SK-N-SH treated with all-trans-retinoic acid at 6 μM for 48 hours (cell line): ENCODE measurements around the gene C1orf105.

ENCODE experiments used
- ATAC-seq: fragments of 200-7000 bp; cut with Tn5 transposase; 3 replicates; pipeline ENCODE4 v1.9.1; 2020; ENCODE audit warnings: mild to moderate bottlenecking, moderate library complexity
- ARNTL ChIP-seq: fragments of 450-650 bp; formaldehyde crosslinking; IDR thresholded peaks from 2 replicates; pipeline ENCODE4 v1.5.0; 2020; ENCODE audit warnings: low read depth, mild to moderate bottlenecking, moderate library complexity, borderline replicate concordance
- BACH2 ChIP-seq: fragments of 250-450 bp; sonication (Bioruptor Pico); IDR thresholded peaks from 2 replicates; pipeline ENCODE4 v1.9.0; 2021; ENCODE audit warnings: mild to moderate bottlenecking, borderline replicate concordance
- CSDC2 ChIP-seq: fragments of 250-450 bp; sonication (Bioruptor Pico); IDR thresholded peaks from 2 replicates; pipeline ENCODE4 v1.5.0; 2020; ENCODE audit warnings: mild to moderate bottlenecking, moderate library complexity
- GLIS3 ChIP-seq: fragments of 250-450 bp; sonication (Bioruptor Pico); IDR thresholded peaks from 2 replicates; pipeline ENCODE4 v1.5.0; 2020; ENCODE audit warnings: mild to moderate bottlenecking, moderate library complexity
- ISL1 ChIP-seq: fragments of 250-450 bp; sonication (Bioruptor Pico); IDR thresholded peaks from 2 replicates; pipeline ENCODE4 v2.1.2; 2022; ENCODE audit warnings: mild to moderate bottlenecking, moderate library complexity
- OSR1 ChIP-seq: fragments of 250-450 bp; sonication (Bioruptor Pico); IDR thresholded peaks from 2 replicates; pipeline ENCODE4 v1.8.0; 2022; ENCODE audit warnings: moderate library complexity, mild to moderate bottlenecking, inconsistent platforms
- PPARA ChIP-seq: fragments of 250-450 bp; sonication (Bioruptor Pico); IDR thresholded peaks from 2 replicates; pipeline ENCODE4 v1.5.0; 2020; ENCODE audit warnings: mild to moderate bottlenecking, borderline replicate concordance
- RARB ChIP-seq: fragments of 250-450 bp; sonication (Bioruptor Pico); IDR thresholded peaks from 2 replicates; pipeline ENCODE4 v1.8.0; 2021; ENCODE audit warnings: mild to moderate bottlenecking, moderate library complexity
- SNAI2 ChIP-seq: fragments of 250-450 bp; sonication (Bioruptor Pico); IDR thresholded peaks from 2 replicates; pipeline ENCODE4 v1.5.0; 2020; ENCODE audit warnings: mild to moderate bottlenecking, moderate library complexity
- TOX ChIP-seq: fragments of 250-450 bp; sonication (Bioruptor Pico); IDR thresholded peaks from 2 replicates; pipeline ENCODE4 v1.8.0; 2021; ENCODE audit warnings: mild to moderate bottlenecking, moderate library complexity, borderline replicate concordance
- ZC3H10 ChIP-seq: fragments of 250-450 bp; sonication (Bioruptor Pico); IDR thresholded peaks from 2 replicates; pipeline ENCODE4 v1.5.1; 2021; ENCODE audit warnings: mild to moderate bottlenecking, moderate library complexity
- ZFP3 ChIP-seq: fragments of 250-450 bp; sonication (Bioruptor Pico); IDR thresholded peaks from 2 replicates; pipeline ENCODE4 v1.5.0; 2020; ENCODE audit warnings: mild to moderate bottlenecking, moderate library complexity
- ZFP30 ChIP-seq: fragments of 450-650 bp; formaldehyde crosslinking; IDR thresholded peaks from 2 replicates; pipeline ENCODE4 v1.5.0; 2022; ENCODE audit warnings: mild to moderate bottlenecking, moderate library complexity
- ZNF565 ChIP-seq: fragments of 450-650 bp; formaldehyde crosslinking; conservative IDR thresholded peaks from 2 replicates; pipeline ENCODE4 v1.5.0; 2020; ENCODE audit warnings: low read depth, mild to moderate bottlenecking, moderate library complexity
- ZNF70 ChIP-seq: fragments of 450-650 bp; formaldehyde crosslinking; IDR thresholded peaks from 2 replicates; pipeline ENCODE4 v1.5.0; 2020; ENCODE audit warnings: mild to moderate bottlenecking, moderate library complexity
- TF ChIP-seq, protein P1 (sequence below): fragments of 250-450 bp; sonication (Bioruptor Pico); IDR thresholded peaks from 2 replicates; pipeline ENCODE4 v1.5.1; 2021; ENCODE audit warnings: mild to moderate bottlenecking, moderate library complexity
- TF ChIP-seq, protein P2 (sequence below): fragments of 250-450 bp; sonication (Bioruptor Pico); IDR thresholded peaks from 2 replicates; pipeline ENCODE4 v1.5.1; 2020; ENCODE audit warnings: low read depth, mild to moderate bottlenecking, moderate library complexity
- TF ChIP-seq, protein P3 (sequence below): fragments of 250-450 bp; sonication (Bioruptor Pico); IDR thresholded peaks from 2 replicates; pipeline ENCODE4 v1.5.0; 2020; ENCODE audit warnings: mild to moderate bottlenecking, moderate library complexity
- TF ChIP-seq, protein P4 (sequence below): fragments of 250-450 bp; sonication (Bioruptor Pico); IDR thresholded peaks from 2 replicates; pipeline ENCODE4 v1.8.0; 2020; ENCODE audit warnings: mild to moderate bottlenecking, moderate library complexity, borderline replicate concordance
- TF ChIP-seq, protein P5 (sequence below): fragments of 250-450 bp; sonication (Bioruptor Pico); IDR thresholded peaks from 2 replicates; pipeline ENCODE4 v1.8.0; 2021; ENCODE audit warnings: low read depth, mild to moderate bottlenecking, moderate library complexity, borderline replicate concordance

The C1orf105 gene

DNA sequence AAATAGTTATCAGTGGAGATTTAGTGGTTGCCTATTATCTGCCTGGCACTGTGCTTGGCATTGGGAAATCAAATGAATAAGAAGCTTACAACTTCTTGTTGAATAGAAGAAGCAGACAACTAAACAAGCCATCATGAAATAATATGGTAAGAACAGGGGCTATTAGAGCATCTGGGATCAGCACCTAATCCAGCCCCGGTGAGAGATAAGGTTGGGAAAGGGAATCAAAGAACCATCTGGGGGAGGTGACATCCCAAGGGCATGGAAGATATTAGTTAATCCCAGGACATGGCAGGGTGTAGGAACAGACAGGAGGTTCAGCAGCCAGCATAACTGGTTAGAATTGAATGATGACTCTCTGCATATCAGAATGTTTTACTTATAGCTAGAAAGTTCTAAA lies 76.2 kb downstream of the C1orf105 start:
- TF ChIP-seq BACH2 (CRISPR knock-in tag) (no peak), GLIS3 (CRISPR knock-in tag) (no peak), ZNF70 (peak; percentile 82)
- TF ChIP-seq, protein P1, sequence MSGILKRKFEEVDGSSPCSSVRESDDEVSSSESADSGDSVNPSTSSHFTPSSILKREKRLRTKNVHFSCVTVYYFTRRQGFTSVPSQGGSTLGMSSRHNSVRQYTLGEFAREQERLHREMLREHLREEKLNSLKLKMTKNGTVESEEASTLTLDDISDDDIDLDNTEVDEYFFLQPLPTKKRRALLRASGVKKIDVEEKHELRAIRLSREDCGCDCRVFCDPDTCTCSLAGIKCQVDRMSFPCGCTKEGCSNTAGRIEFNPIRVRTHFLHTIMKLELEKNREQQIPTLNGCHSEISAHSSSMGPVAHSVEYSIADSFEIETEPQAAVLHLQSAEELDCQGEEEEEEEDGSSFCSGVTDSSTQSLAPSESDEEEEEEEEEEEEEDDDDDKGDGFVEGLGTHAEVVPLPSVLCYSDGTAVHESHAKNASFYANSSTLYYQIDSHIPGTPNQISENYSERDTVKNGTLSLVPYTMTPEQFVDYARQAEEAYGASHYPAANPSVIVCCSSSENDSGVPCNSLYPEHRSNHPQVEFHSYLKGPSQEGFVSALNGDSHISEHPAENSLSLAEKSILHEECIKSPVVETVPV, result no peak
- ATAC-seq, result peak; percentile 34; the same call in 2 of the 3 replicates

DNA sequence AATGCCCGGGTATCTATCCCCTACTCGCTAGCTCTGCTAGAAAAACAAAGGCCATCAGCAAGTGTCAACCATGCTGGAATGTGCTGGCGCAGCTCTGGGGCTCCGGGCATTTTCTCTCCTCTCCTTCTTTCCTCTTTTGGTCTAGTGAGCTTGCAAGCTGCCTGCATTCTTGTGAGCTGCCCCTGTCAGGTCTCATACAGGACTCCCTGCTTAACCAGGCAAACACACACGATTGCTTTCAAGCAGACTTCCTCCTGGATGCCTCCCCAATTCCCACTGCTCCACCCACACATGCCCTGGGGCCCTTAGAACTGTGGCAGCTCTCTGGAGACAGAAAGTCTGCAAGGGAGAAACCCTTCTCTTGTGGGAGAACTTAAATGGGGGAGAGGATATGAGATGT lies 76.7 kb downstream of the C1orf105 start:
- TF ChIP-seq ZFP3, result no peak
- TF ChIP-seq, protein P1, result no peak
- no peak for TF ChIP-seq CSDC2 (CRISPR knock-in tag)
- no peak for TF ChIP-seq BACH2 (CRISPR knock-in tag)
- no peak for TF ChIP-seq PPARA (CRISPR knock-in tag)
- TF ChIP-seq RARB (CRISPR knock-in tag), result no peak
- peak; percentile 82 for ATAC-seq

DNA sequence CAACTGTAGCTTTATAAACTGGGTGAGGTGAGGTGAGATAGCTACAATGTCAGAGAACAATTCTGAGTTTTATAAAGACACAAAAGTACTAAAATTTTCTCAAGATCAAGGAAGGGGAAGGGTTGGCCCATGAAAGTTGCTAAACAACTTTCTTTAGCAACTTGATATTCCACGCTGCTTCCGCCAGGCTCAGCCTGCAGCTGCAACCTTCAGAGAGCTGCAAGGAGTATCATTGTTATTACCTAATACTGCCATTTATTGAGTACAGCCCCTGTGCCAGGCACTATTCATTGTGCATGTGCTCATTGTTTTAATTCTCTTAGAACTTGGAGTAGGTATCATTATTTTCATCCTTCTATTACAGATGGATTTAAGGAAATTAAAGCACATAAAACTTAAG lies 78.4 kb downstream of the C1orf105 start:
- ATAC-seq, result no peak
- TF ChIP-seq RARB (CRISPR knock-in tag) (no peak), OSR1 (CRISPR knock-in tag) (no peak), TOX (no peak), SNAI2 (no peak)
- TF ChIP-seq, protein P2, sequence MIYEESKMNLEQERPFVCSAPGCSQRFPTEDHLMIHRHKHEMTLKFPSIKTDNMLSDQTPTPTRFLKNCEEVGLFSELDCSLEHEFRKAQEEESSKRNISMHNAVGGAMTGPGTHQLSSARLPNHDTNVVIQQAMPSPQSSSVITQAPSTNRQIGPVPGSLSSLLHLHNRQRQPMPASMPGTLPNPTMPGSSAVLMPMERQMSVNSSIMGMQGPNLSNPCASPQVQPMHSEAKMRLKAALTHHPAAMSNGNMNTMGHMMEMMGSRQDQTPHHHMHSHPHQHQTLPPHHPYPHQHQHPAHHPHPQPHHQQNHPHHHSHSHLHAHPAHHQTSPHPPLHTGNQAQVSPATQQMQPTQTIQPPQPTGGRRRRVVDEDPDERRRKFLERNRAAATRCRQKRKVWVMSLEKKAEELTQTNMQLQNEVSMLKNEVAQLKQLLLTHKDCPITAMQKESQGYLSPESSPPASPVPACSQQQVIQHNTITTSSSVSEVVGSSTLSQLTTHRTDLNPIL (CRISPR knock-in tag), result no peak
- TF ChIP-seq, protein P3, sequence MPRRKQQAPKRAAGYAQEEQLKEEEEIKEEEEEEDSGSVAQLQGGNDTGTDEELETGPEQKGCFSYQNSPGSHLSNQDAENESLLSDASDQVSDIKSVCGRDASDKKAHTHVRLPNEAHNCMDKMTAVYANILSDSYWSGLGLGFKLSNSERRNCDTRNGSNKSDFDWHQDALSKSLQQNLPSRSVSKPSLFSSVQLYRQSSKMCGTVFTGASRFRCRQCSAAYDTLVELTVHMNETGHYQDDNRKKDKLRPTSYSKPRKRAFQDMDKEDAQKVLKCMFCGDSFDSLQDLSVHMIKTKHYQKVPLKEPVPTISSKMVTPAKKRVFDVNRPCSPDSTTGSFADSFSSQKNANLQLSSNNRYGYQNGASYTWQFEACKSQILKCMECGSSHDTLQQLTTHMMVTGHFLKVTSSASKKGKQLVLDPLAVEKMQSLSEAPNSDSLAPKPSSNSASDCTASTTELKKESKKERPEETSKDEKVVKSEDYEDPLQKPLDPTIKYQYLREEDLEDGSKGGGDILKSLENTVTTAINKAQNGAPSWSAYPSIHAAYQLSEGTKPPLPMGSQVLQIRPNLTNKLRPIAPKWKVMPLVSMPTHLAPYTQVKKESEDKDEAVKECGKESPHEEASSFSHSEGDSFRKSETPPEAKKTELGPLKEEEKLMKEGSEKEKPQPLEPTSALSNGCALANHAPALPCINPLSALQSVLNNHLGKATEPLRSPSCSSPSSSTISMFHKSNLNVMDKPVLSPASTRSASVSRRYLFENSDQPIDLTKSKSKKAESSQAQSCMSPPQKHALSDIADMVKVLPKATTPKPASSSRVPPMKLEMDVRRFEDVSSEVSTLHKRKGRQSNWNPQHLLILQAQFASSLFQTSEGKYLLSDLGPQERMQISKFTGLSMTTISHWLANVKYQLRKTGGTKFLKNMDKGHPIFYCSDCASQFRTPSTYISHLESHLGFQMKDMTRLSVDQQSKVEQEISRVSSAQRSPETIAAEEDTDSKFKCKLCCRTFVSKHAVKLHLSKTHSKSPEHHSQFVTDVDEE (CRISPR knock-in tag), result no peak
- TF ChIP-seq, protein P1, result no peak
- TF ChIP-seq, protein P4, sequence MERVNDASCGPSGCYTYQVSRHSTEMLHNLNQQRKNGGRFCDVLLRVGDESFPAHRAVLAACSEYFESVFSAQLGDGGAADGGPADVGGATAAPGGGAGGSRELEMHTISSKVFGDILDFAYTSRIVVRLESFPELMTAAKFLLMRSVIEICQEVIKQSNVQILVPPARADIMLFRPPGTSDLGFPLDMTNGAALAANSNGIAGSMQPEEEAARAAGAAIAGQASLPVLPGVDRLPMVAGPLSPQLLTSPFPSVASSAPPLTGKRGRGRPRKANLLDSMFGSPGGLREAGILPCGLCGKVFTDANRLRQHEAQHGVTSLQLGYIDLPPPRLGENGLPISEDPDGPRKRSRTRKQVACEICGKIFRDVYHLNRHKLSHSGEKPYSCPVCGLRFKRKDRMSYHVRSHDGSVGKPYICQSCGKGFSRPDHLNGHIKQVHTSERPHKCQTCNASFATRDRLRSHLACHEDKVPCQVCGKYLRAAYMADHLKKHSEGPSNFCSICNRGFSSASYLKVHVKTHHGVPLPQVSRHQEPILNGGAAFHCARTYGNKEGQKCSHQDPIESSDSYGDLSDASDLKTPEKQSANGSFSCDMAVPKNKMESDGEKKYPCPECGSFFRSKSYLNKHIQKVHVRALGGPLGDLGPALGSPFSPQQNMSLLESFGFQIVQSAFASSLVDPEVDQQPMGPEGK (CRISPR knock-in tag), result no peak
- TF ChIP-seq, all 23 proteins: peak for 0

DNA sequence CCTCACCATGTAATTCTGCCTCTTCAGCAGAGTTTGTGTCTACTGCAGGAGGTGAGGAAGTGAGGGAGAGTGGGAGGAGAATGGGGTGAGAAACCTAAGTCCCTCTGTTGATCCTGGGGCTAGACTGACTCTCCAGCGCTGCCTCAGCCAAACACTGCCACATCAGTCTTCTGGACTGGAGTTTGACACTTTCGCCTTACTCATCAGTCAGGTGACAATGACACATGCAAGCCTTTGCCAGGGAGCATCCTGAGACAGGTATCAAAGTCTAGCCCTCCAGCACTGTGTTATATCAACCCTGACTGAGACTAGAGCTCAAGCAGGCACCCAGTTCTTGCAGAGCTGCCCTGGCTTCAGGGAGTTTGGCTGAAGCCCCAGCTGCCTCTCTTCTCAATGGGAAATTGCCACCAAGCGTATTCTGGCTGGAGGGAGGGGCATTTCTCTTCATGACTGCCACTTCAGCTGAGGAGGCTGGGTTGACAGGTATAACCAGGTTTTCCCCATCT lies 79.2 kb downstream of the C1orf105 start:
- ATAC-seq, result peak; percentile 11; the same call in 1 of the 3 replicates
- TF ChIP-seq BACH2 (CRISPR knock-in tag), result no peak
- TF ChIP-seq, protein P4 (CRISPR knock-in tag), result no peak
- no peak for TF ChIP-seq ZC3H10
- TF ChIP-seq PPARA (CRISPR knock-in tag), result no peak
- TF ChIP-seq ZNF565, result no peak
- TF ChIP-seq ZFP30 (CRISPR knock-in tag), result no peak
- TF ChIP-seq TOX, result no peak
- TF ChIP-seq, protein P2 (CRISPR knock-in tag), result no peak
- no peak for TF ChIP-seq ISL1 (CRISPR knock-in tag)
- TF ChIP-seq, protein P5, sequence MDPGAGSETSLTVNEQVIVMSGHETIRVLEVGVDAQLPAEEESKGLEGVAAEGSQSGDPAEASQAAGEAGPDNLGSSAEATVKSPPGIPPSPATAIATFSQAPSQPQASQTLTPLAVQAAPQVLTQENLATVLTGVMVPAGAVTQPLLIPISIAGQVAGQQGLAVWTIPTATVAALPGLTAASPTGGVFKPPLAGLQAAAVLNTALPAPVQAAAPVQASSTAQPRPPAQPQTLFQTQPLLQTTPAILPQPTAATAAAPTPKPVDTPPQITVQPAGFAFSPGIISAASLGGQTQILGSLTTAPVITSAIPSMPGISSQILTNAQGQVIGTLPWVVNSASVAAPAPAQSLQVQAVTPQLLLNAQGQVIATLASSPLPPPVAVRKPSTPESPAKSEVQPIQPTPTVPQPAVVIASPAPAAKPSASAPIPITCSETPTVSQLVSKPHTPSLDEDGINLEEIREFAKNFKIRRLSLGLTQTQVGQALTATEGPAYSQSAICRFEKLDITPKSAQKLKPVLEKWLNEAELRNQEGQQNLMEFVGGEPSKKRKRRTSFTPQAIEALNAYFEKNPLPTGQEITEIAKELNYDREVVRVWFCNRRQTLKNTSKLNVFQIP (CRISPR knock-in tag), result no peak
- no peak for TF ChIP-seq ARNTL (CRISPR knock-in tag)
